ENCODE results near the gene DAB2IP.

- TF ChIP-seq CTCF (IDR thresholded peaks at IDR 0.05; ENCODE audit: low read depth, low read length) = no peak
- TF ChIP-seq EZH2phosphoT487 (IDR thresholded peaks at IDR 0.05; ENCODE audit: low read depth) = no peak
Observed at GRCh38 chr9:121816845-121817450, 165.5 kb downstream of the DAB2IP start.

All from OCI-LY3 (cell line).